HG02840 (cell line): ENCODE data around the gene ITPRIP.

ENCODE experiments used
- ATAC-seq: cut with Tn5 transposase; IDR thresholded peaks from one replicate; pipeline ENCODE4 v1.9.1; 2021; ENCODE audit warnings: mild to moderate bottlenecking, moderate library complexity, moderate number of reproducible peaks; ENCODE audit not compliant: unreplicated experiment, low FRiP score

Gene ITPRIP

DNA sequence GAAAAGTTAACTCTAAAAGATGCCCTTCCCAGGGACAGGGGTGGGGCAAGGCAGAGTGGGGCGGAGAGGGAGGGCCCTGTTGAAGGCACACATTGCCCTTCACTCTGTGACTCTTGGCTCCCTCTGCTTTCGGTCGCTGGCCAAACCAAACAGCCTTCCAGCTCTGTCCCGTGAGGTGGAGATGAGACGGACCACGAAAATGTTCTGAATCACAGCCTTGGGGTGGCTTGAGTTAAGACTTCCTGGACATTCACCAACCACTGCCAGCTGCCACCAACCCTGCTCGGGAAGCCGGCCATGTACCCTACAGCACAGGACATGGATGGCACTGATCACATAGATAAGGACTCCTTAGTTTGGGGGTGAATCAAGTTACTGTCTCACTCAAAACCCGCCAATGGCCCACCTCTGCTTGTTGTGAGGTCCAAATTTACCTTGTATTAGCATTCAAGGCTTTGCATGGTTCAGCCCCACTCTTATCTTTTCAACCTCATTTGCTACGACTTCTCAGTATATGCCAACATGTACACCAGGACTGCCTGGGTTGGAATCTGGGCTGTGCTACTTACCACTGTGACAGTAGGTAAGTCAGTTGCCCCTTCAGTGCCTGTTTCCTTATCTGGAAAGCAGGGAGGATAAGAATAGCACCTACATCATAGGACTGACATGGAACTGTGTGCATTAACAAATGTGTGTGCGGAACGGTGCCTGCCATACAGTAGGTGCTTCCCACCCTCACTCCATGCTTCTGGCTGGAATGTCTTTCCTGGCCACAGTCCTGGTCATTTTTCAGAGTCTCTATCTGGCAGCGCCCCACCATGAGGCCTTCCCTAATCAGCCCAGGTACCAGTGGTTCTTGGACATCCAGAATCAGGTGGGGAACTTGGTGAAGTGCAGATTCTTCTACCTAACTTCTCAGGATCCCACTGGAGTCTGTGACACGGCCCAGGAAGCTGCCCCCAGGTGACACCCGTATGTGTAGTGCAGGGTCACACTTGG lies 28.0 kb downstream of the ITPRIP start:
- ATAC-seq: no peak

GRCh38 chr10:104308439-104308903 lies 29.8 kb downstream of the ITPRIP start:
- ATAC-seq: no peak

DNA sequence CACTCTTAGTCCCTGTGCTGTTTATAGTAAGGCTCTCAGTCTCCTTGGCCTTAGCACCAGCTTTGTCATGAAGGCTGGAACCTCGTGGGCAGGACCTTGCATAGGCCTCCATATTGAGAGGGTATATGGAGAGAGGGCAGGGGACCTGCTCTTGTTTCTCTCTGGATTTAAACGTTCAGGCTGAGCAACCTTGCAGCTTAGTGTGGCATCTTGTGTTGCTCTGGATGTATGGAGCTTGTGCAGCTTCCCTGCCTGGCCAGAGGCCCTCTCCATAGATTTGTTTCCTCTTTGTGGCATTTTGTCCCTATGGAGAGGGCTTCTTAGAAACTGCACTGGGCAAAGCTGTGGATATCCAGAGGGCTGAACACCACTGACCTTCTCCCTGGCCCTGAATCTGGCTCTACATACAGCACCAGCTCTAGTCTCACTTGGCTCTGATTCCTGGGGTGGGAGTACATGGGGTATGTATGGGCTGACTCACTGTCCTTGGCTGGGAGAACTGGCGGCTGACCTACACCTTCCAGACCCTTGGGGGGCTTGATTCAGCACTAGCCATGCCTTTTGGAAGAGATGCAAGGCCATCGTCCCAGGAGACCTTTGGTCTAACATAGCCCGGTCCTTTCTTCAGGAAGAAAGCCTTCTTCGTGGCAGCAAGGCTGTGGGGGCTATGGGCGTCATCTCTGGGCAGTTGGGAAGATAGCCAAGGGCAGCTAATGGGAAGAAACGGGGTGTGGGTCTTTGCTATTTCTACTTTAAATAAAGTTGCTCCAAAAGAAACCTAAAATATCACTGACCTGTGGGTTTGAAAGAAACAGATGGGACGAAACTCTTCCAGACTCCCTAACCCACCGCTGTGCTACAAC lies 30.5 kb downstream of the ITPRIP start:
- no peak for ATAC-seq

DNA sequence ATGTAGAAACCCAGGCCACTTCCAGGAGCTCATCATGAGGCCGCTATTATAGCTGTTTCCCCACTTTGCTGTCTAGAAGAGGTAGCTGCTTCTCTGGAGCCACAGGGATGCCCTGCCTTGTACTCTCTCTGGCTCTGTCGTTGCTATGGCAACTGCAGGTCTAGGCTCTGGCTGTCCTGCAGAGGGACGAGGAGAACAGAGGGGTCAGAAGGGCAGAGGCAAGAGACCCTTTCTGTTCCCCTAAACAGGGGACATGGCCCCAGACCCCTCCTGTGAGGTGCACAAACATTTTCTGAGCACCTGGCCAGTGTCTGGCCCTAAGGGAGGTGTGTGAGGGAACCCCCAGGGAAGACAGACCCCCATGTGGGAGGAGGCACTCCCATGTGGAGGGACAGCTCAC lies 31.4 kb downstream of the ITPRIP start:
- no peak for ATAC-seq

- ATAC-seq: no peak
Observed at GRCh38 chr10:104304927-104305326, 33.3 kb downstream of the ITPRIP start.

GRCh38 chr10:104304356-104304745 lies 33.9 kb downstream of the ITPRIP start:
- ATAC-seq: no peak

DNA sequence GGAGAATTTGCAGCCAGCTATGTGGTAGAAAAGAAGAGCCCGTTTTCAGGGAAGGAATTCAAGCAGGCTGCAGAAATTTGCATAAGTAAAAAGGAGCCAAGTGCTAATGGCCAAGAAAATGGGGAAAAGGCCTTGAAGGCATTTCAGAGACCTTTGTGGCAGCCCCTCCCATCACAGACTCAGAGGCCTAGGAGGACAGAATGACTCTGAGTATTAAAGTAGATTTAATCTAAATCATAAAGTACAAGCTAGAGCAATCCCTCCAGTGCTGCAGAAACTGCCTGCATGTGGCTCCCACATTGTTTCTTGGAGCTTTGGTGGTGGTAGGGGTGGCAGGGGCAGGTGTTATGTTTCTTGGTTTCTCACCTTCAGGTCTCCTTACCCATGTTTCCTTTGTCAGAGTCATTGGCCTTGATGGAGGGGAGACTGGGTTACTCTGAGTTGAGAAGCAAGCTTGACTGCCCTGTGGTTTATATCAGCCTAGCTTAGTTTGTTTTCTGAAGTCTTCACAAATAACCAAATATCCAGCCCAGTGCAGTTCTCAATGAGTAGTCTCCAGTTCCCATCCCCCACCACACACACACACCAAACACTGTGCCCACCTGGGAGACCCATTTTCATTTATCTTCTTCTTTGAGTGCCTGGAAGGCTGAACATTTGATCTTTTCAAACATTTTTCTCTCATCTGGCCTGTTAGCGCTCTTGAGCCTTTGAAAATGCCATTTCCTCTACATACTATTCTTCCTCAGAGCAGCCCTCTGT lies 34.5 kb downstream of the ITPRIP start:
- ATAC-seq: no peak

- no peak for ATAC-seq
Observed at GRCh38 chr10:104301907-104302690, 36.2 kb downstream of the ITPRIP start.

- ATAC-seq: no peak
Observed at GRCh38 chr10:104300736-104301292, 37.5 kb downstream of the ITPRIP start.

DNA sequence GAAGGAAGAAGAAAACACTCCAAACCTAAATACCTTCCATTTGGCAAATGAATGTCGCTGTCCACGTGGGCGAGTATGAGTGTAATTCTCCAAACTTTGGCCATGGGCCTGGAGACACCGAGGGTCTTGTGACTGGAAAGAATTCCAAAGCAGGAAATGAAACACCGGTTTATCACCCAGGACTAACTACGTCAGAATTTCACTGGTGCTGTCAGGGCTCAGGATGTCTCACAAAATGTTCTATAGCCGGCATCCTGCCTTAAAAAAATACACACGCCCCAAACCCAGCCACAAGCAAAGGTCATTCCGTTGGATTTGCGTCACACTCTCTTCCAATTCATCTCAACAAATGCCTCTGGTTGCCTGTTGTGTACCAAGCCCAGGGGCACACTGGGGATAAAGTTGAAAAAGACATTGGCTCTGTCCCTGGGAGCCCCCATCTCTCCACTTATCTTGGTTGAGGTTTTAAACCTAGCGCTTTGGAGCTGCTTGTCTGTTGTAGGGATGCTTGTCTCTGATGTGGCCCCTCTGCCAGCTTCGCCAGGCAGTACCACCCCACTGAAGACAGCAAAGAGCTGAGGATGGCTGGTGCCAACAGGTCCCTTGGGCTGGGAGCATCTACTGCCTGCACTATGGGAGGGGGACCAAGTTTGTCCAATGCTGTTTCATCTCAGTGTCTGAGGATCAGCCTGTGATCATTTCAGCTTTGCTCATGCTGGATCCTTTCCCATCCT lies 38.1 kb downstream of the ITPRIP start:
- no peak for ATAC-seq

DNA sequence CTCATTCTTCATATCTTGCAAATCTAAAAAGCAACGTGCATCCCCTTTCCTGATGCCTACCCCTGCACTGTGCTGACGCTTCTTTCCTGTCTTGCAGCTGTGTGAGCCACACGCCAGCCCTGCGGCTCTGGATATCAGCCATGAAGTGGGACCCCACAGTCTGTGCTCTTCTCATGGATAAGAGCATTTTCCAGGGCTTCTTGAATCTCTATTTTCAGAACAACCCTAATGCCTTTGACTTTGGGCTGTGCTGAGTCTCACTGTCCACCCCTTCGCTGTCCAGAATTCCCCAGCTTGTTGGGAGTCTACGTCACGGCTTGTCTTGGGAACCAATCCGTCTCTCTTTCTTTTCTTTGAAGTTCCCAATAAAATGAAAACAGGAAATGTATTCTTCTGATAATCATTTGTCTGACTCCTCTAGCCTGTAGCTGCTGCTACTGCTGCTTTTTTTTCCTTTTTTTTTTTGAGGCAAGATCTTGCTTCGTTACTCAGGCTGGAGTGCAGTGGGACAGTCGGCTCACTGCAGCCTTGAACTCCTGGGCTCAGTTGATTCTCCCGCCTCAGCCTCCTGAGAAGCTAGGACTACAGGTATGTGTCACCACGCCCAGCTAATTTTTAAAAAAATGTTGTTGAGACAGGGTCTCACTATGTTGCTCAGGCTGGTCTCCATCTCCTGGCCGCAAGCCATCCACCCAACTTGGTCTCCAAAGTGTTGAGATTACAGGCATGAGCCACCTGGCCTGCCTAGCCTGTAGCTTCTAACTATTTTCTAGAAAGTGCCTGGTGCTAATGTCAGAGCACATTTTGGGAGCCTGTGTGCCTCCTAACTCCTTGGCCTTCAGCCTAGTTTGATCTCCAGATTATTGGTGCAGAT lies 39.0 kb downstream of the ITPRIP start:
- ATAC-seq: no peak

GRCh38 chr10:104297697-104298660 lies 40.3 kb downstream of the ITPRIP start:
- ATAC-seq: no peak

GRCh38 chr10:104296687-104297436 lies 41.4 kb downstream of the ITPRIP start:
- ATAC-seq: no peak

GRCh38 chr10:104293781-104294321 lies 44.4 kb downstream of the ITPRIP start:
- ATAC-seq: no peak

- ATAC-seq: no peak
Observed at GRCh38 chr10:104293011-104293410, 45.3 kb downstream of the ITPRIP start.
